HFFc6 (cell line): ENCODE data around the gene CPSF2. TPM values are rescaled to one million over a fixed set of nuclear protein-coding genes. Genes with fewer than 3 reads are reported as not detected.
"Not testable (repeated sequence)": the region's sequence is repeated elsewhere in the genome, so short reads cannot be mapped to it uniquely, and the experiment has no call there.

ENCODE experiments used
- DNase-seq: peaks from one replicate; pipeline ENCODE4 v3.0.0-alpha.2; 2018
- H3K27ac Mint-ChIP-seq: 2 replicates; pipeline ENCODE4 v1.8.0; 2020; ENCODE audit warnings: mild to moderate bottlenecking, mixed read lengths
- H3K27me3 Mint-ChIP-seq: 2 replicates; pipeline ENCODE4 v1.8.0; 2021; ENCODE audit warnings: mild to moderate bottlenecking, moderate library complexity, mixed read lengths; ENCODE audit not compliant: insufficient read depth
- H3K36me3 Mint-ChIP-seq: 2 replicates; pipeline ENCODE4 v1.8.0; 2021; ENCODE audit warnings: low read depth, mixed read lengths
- H3K4me1 Mint-ChIP-seq: 2 replicates; pipeline ENCODE4 v1.8.0; 2020; ENCODE audit warnings: low read depth, mixed read lengths
- H3K4me3 Mint-ChIP-seq: 2 replicates; pipeline ENCODE4 v1.8.0; 2020; ENCODE audit warnings: mild to moderate bottlenecking, moderate library complexity, mixed read lengths
- H3K9me3 Mint-ChIP-seq: 2 replicates; pipeline ENCODE4 v1.8.0; 2020; ENCODE audit warnings: mild to moderate bottlenecking, mixed read lengths
- CTCF ChIP-seq: fragments of 200-600 bp; sonication (generic); IDR thresholded peaks from 2 replicates; pipeline ENCODE4 v1.5.0; 2021; ENCODE audit warnings: antibody characterized with exemption, mild to moderate bottlenecking
- total RNA-seq, 6 experiments: library from RNA; stranded (reverse); fragmentation: NEBNext Ultra II Directional; extraction: Animal tissue kit (Norgen Biotek cat#: 25700); gene quantifications; 2 replicates in 1 of 6; 3 replicates in 5 of 6; pipeline ENCODE4 v1.2.3, GENCODE V29; 2021

Gene CPSF2
- total RNA-seq, 6 experiments from 2014 or later, result 88.6 to 116 (median 105) TPM

- Mint-ChIP-seq H3K4me1 (peaks cover 9% of the 10 kb centered on the region; the same call in 1 of the 2 replicates), H3K36me3 (peaks cover 41% of the 10 kb centered on the region), H3K4me3 (no peak overlapping the region), H3K9me3 (no peaks in the 10 kb centered on the region), H3K27ac (no peak overlapping the region), H3K27me3 (no peaks in the 10 kb centered on the region)
- DNase-seq, result peak; percentile 12
- TF ChIP-seq CTCF, result no peak
These were observed 38.9 kb downstream of the CPSF2 start for GRCh38 chr14:92160619-92161018.

- Mint-ChIP-seq H3K36me3 (peaks cover 44% of the 10 kb centered on the region), H3K4me1 (peaks cover 9% of the 10 kb centered on the region; the same call in 1 of the 2 replicates), H3K9me3 (no peaks in the 10 kb centered on the region), H3K4me3 (no peak overlapping the region), H3K27ac (no peak overlapping the region), H3K27me3 (no peaks in the 10 kb centered on the region; the same call in 1 of the 2 replicates)
- no peak for TF ChIP-seq CTCF
- no peak for DNase-seq
These were observed 39.8 kb downstream of the CPSF2 start for GRCh38 chr14:92161521-92161920.

- Mint-ChIP-seq H3K9me3 (no peaks in the 10 kb centered on the region), H3K4me1 (peaks cover 9% of the 10 kb centered on the region; the same call in 1 of the 2 replicates), H3K27me3 (no peaks in the 10 kb centered on the region; the same call in 1 of the 2 replicates), H3K4me3 (no peak overlapping the region), H3K36me3 (peaks cover 42% of the 10 kb centered on the region), H3K27ac (no peak overlapping the region)
- no peak for TF ChIP-seq CTCF
- DNase-seq, result no peak
These were observed 43.2 kb downstream of the CPSF2 start for GRCh38 chr14:92164958-92165357.

- Mint-ChIP-seq H3K4me3 (no peak overlapping the region; the same call in 1 of the 2 replicates), H3K4me1 (peaks cover 8% of the 10 kb centered on the region), H3K9me3 (no peaks in the 10 kb centered on the region), H3K27me3 (peaks cover 2% of the 10 kb centered on the region; the same call in 1 of the 2 replicates), H3K27ac (peak overlapping the region; percentile 37), H3K36me3 (peaks cover 9% of the 10 kb centered on the region; the same call in 1 of the 2 replicates)
- DNase-seq, result peak; percentile 46
- TF ChIP-seq CTCF, result no peak
These were observed 51.9 kb downstream of the CPSF2 start for GRCh38 chr14:92173668-92174067.

- peaks cover 3% of the 10 kb centered on the region; the same call in 1 of the 2 replicates for H3K36me3 Mint-ChIP-seq
- no peak overlapping the region for H3K4me3 Mint-ChIP-seq
- H3K27me3 Mint-ChIP-seq, result peaks cover 3% of the 10 kb centered on the region; the same call in 1 of the 2 replicates
- DNase-seq, result no peak
- H3K4me1 Mint-ChIP-seq, result peaks cover 14% of the 10 kb centered on the region
- TF ChIP-seq CTCF, result no peak
- H3K27ac Mint-ChIP-seq, result no peak overlapping the region
- H3K9me3 Mint-ChIP-seq, result no peaks in the 10 kb centered on the region
These were observed 54.0 kb downstream of the CPSF2 start for GRCh38 chr14:92175811-92176210.

GRCh38 chr14:92176476-92176875 lies 54.7 kb downstream of the CPSF2 start:
- peaks cover 5% of the 10 kb centered on the region; the same call in 1 of the 2 replicates for H3K27me3 Mint-ChIP-seq
- no peak for DNase-seq
- H3K36me3 Mint-ChIP-seq, result no peaks in the 10 kb centered on the region
- TF ChIP-seq CTCF, result no peak
- peaks cover 14% of the 10 kb centered on the region for H3K4me1 Mint-ChIP-seq
- no peaks in the 10 kb centered on the region for H3K9me3 Mint-ChIP-seq
- H3K4me3 Mint-ChIP-seq, result no peak overlapping the region
- no peak overlapping the region for H3K27ac Mint-ChIP-seq

- not testable (repeated sequence) for H3K4me1 Mint-ChIP-seq, H3K27ac Mint-ChIP-seq, H3K4me3 Mint-ChIP-seq, DNase-seq, H3K9me3 Mint-ChIP-seq, H3K36me3 Mint-ChIP-seq, H3K27me3 Mint-ChIP-seq
These were observed 57.4 kb downstream of the CPSF2 start for GRCh38 chr14:92179178-92179577.
